GM18870 (cell line): ENCODE measurements around the gene PPL.
A peak's percentile ranks its signal among the peaks of the same experiment; 100 is the strongest.

Source experiments
- ATAC-seq: cut with Tn5 transposase; IDR thresholded peaks from one replicate; pipeline ENCODE4 v1.9.1; 2021; ENCODE audit warnings: moderate library complexity; ENCODE audit not compliant: unreplicated experiment

PPL gene

GRCh38 chr16:4870138-4870671 is 66.7 kb downstream of the PPL start:
- ATAC-seq = no peak

DNA sequence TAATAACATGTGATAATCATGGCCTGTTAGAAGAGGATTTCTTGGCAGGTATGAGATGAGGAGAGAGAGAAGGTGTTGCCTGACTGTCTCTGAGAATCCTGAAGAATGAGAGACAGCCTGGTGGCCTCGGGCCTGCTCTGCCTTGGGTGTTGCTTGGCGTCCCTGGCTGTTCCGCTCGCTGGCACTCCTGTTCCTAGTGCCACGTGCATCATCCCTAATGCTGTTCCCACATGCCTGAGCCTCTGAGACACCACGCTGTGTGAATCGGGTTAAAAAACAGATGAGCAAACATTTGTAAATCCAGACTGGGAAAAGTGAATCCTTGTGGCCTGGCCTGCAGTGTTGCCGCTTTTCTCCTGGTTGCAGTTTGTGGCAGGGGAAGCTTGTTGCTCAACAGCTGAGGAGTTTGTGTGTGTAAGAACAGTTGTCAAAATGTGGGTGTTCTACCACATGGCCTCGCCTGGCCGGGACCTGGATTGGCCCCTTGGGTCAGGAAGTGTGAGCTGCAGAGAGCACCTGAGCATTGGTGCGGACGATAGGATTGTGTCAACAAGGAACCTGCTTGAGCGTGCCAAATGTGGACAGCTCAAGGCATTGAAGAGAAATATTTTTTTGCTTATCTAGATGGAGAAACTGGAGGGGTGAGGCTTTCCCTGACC is 67.7 kb downstream of the PPL start:
- no peak for ATAC-seq

- no peak for ATAC-seq
These were observed 68.4 kb downstream of the PPL start for GRCh38 chr16:4868535-4868934.

- ATAC-seq = no peak
These were observed 68.9 kb downstream of the PPL start for GRCh38 chr16:4868026-4868425.

DNA sequence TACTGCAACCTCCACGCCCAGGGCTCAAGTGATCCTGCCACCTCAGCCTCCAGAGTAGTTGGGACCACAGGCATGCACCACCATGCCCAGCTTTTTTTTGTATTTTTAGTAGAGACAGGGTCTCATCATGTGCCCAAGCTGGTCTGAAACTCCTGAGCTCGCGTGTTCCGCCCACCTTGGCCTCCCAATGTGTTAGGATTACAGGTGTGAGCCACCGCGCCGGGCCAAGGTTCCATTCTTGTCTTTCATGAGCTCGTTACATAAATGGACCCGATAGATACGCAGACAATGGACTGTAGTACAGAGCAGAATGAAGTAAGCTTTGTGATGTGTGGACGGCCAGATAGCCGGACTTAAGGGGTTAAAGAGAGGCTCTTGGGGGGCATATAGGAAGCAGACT is 70.4 kb downstream of the PPL start:
- no peak for ATAC-seq

DNA sequence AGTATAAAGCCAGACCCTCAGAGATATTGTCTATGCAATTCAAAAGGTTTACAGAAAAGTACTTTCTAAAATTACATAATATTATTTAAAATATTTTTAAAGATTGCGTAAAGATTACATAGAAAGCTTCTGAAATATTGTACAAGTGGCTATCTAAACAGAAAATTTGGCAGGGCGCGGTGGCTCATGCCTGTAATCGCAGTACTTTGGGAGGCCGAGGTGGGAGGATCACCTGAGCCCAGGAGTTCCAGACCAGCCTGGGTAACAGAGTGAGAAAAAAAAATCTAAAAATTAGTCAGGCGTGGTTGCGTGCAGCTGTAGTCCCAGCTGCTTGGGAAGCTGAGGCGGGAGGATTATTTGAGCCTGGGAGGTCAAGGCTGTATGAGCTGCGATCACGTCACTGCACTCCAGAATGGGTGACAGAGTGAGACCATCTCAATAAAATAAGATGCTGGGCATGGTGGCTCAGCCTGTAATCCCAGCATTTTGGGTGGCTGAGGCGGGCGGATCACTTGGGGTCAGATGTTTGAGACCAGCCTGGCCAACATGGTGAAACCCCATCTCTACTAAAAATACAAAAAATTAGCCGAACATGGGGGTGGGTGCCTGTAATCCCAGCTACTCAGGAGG is 71.6 kb downstream of the PPL start:
- ATAC-seq = no peak

- no peak for ATAC-seq
These were observed 72.2 kb downstream of the PPL start for GRCh38 chr16:4864728-4865127.

DNA sequence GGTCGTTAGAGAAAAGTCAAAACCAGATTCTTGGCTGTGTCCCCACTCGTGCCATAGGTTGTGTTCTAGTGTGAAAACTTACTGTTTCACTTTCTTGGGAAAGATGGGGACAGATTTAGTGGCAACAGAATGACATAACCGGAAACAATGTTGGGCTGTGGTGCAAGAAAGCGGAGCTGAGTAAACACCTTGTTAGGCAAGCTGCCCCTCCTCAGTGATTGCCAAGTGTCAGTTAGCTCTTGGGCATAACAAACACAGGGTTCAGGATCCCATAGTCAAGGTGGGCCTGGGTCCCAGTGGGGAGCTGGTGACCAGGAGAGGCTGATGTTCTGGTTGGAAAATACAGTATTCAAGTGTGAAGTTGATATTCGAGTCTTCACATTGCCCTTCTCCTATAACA is 74.3 kb downstream of the PPL start:
- ATAC-seq = no peak

- no peak for ATAC-seq
These were observed 76.1 kb downstream of the PPL start for GRCh38 chr16:4860727-4861342.

- ATAC-seq = no peak
These were observed 77.1 kb downstream of the PPL start for GRCh38 chr16:4859900-4860255.

- ATAC-seq = no peak
These were observed 77.6 kb downstream of the PPL start for GRCh38 chr16:4859190-4859899.

GRCh38 chr16:4855804-4856203 is 81.1 kb downstream of the PPL start:
- ATAC-seq = no peak

- no peak for ATAC-seq
These were observed 81.6 kb downstream of the PPL start for GRCh38 chr16:4855371-4855770.

GRCh38 chr16:4852221-4852872 is 84.6 kb downstream of the PPL start:
- ATAC-seq = no peak

- ATAC-seq = no peak
These were observed 86.7 kb downstream of the PPL start for GRCh38 chr16:4850211-4850610.

DNA sequence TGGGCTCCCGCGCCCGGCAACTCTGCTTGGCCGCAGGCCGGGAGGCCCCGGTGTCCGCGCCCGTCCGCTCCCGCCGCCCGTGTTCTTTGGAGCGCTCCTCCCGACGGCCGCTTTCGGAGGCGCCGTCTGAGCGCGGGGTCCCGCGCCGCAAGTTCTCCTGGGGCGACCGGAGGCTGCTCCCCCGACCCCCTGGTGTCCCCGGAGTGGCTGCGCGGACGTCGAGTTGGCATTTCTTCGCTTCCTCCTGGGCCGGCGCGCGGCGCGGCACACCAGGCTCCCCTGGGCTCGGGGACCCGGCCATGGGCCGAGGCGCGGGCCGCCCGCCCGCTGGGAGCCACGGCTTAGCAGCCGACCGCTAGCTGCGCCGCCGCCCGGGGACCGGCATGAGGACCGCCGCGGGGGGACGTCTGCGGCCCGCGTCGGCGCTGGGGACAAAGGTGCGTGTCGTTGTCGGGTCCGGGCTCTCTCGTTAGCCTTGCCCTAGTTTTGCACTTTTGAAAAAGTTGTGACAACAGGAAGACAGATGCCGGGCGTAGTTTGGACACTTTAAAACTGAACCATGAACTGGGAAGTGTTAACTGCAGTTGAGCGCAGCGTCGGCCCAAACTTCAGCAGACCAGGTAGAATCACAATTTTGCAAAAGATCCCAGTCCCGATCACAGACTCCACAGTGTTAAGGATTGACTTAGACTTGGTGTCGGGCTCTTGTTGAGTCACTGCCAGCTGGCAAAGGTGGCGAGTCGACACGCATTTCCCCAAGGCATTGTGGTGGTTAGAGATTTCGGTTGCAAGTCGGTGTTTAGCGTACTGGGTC is 89.0 kb downstream of the PPL start:
- peak; percentile 12 for ATAC-seq

DNA sequence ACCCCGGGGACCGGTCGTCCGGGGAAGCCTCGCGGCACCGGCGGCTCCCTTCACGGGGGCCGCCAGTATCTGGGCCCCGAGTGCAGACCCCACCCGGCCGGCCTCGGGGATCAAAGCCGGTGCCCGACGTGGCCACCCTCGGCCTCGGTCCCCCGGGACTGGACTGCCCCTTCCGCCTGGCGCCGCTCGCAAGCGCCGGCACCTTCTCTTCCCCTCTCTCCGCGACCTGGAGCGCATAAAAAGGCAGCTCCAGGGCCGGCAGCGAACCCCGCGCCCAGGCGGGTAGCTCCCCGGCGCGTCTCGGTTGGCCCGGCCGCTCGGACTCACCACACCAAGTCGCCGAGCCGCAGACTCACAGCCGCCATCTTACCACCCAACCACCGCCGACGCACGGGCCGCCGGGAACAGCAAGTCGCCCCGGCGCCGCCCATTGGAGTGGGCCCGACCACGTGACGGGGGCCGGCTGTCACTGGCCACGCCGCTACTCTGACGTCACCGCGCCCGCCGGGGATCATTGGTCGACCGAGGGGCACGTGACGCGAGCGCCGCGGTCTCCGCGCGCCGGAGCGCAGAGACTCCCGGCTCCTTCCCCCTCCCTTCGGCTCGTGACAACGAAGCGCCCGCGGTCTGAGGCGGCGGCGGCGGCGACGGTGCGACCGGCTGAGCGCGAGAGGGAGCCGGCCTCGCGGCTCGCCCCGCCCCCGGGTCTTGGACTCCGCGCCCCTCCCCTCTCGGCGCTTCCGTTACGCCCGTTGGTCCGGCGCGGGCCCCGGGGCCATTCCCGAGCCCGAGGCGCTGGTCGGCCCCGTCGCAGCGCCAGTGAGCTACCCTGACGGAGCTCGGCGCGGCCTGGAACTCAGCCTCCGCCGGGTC is 89.8 kb downstream of the PPL start, which contains the start of the genes GLYR1 and UBN1:
Gene GLYR1, minus strand, starts transcription at position 388 of the 873 bp plus-strand sequence. Its CDS starts 23 bp downstream, at position 365.
Gene UBN1, plus strand, starts transcription at position 581 of the 873 bp plus-strand sequence. CDS start 5,437 bp downstream, outside the sequence.
- ATAC-seq = peak; percentile 75

GRCh38 chr16:4846503-4846900 is 90.4 kb downstream of the PPL start:
- peak; percentile 19 for ATAC-seq

GRCh38 chr16:4840984-4841383 is 96.0 kb downstream of the PPL start:
- no peak for ATAC-seq
